Suprapubic skin (tissue), 4 donors: Measurements from ENCODE around the gene PLCB1. TPM values are rescaled to one million over a fixed set of nuclear protein-coding genes. Genes with fewer than 3 reads are reported as not detected.
A peak's percentile ranks its signal among the peaks of the same experiment; 100 is the strongest.

ENCODE experiments used
- DNase-seq, 2 donors: peaks; one replicate each; pipeline ENCODE4 v3.0.0-alpha.2; 2019; ENCODE audit warnings: low spot score in 2 of 2
- H3K27ac ChIP-seq: fragments of 200-600 bp; sonication (generic); one replicate; pipeline ENCODE4 v1.5.1; 2019
- H3K27me3 ChIP-seq: fragments of 200-600 bp; sonication (generic); one replicate; pipeline ENCODE4 v1.5.1; 2019
- H3K36me3 ChIP-seq: fragments of 200-600 bp; sonication (generic); one replicate; pipeline ENCODE4 v1.5.1; 2019
- H3K4me1 ChIP-seq: fragments of 200-600 bp; sonication (generic); one replicate; pipeline ENCODE4 v1.5.1; 2019
- H3K4me3 ChIP-seq: fragments of 200-600 bp; sonication (generic); one replicate; pipeline ENCODE4 v1.5.1; 2019; ENCODE audit warnings: mild to moderate bottlenecking
- H3K9me3 ChIP-seq: fragments of 200-600 bp; sonication (generic); one replicate; pipeline ENCODE4 v1.5.1; 2019
- EP300 ChIP-seq: sonication (generic); formaldehyde crosslinking; IDR thresholded peaks from one replicate; pipeline ENCODE4 v1.6.1; 2017; ENCODE audit warnings: antibody characterized with exemption
- POLR2A ChIP-seq, 2 donors: fragments of 450-650 bp; IDR thresholded peaks; one replicate each; pipeline ENCODE4 v1.6.1; 2017; ENCODE audit warnings: antibody characterized with exemption in 2 of 2, mild to moderate bottlenecking in 2 of 2, moderate library complexity in 2 of 2
- POLR2AphosphoS5 ChIP-seq, 3 donors: sonication (generic); formaldehyde crosslinking; IDR thresholded peaks; one replicate each; pipeline ENCODE4 v1.6.1; 2017; ENCODE audit warnings: antibody characterized with exemption in 3 of 3
- WGBS: methylation state at CpG from one replicate; pipeline ENCODE4 v1.1.5; 2018; 5-methylcytosine and 5-hydroxymethylcytosine counted together
- total RNA-seq, 4 donors: library from RNA; depleted of rRNA; stranded (reverse); fragments of >200 nt; gene quantifications; one replicate each; pipeline ENCODE4 v1.1.0, GENCODE V29; 2016
- TF ChIP-seq, protein P1 (sequence below), 2 donors: fragments of 200-600 bp in 1 of 2; fragments of 450-650 bp in 1 of 2; sonication (generic) in 1 of 2; IDR thresholded peaks; one replicate each; pipeline ENCODE4 v1.5.1; 2016 to 2019; ENCODE audit warnings: antibody characterized with exemption in 2 of 2, mild to moderate bottlenecking in 1 of 2, moderate library complexity in 1 of 2

PLCB1 gene
- total RNA-seq, 4 donors from 2014 or later = 3.9 to 15.6 (median 6.7) TPM

GRCh38 chr20:8540466-8540865 lies 408.4 kb downstream of the PLCB1 start:
- no peak for TF ChIP-seq EP300
- TF ChIP-seq, protein P1, sequence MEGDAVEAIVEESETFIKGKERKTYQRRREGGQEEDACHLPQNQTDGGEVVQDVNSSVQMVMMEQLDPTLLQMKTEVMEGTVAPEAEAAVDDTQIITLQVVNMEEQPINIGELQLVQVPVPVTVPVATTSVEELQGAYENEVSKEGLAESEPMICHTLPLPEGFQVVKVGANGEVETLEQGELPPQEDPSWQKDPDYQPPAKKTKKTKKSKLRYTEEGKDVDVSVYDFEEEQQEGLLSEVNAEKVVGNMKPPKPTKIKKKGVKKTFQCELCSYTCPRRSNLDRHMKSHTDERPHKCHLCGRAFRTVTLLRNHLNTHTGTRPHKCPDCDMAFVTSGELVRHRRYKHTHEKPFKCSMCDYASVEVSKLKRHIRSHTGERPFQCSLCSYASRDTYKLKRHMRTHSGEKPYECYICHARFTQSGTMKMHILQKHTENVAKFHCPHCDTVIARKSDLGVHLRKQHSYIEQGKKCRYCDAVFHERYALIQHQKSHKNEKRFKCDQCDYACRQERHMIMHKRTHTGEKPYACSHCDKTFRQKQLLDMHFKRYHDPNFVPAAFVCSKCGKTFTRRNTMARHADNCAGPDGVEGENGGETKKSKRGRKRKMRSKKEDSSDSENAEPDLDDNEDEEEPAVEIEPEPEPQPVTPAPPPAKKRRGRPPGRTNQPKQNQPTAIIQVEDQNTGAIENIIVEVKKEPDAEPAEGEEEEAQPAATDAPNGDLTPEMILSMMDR (IDR thresholded peaks at IDR 0.05) = no peak
- no peak for TF ChIP-seq POLR2A (IDR thresholded peaks at IDR 0.05)
- no peak for TF ChIP-seq POLR2AphosphoS5 (IDR thresholded peaks at IDR 0.05)
- Histone ChIP-seq H3K27me3 (no peaks in the 10 kb centered on the region), H3K27ac (no peak overlapping the region), H3K4me3 (no peak overlapping the region), H3K4me1 (no peaks in the 10 kb centered on the region), H3K9me3 (no peaks in the 10 kb centered on the region), H3K36me3 (no peaks in the 10 kb centered on the region)
- no peak for DNase-seq

DNA sequence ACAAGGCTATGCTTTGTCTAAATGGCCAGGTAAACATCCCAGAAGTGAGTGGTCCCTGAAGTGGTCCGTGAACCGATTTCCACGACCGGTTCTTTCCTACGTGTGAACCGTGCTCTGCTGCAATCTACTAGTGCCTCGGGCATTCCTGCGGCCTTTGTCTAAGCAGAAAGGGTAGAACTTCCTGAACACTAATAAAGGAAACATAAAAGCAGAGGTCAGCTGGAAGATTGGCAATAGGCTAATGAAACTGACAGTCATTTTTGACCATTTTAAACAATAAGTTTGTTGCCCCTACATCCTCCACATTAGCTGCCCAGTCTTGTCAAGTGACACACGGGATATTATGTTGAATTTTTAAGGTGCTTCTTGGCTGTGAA lies 410.0 kb downstream of the PLCB1 start:
- Histone ChIP-seq H3K9me3 (no peaks in the 10 kb centered on the region), H3K36me3 (no peaks in the 10 kb centered on the region), H3K4me1 (no peaks in the 10 kb centered on the region), H3K4me3 (no peak overlapping the region), H3K27me3 (no peaks in the 10 kb centered on the region), H3K27ac (peak overlapping the region; percentile 45)
- WGBS = 54% methylated on average over 9 of the region's 9 CpGs
- no peak for DNase-seq
- no peak for TF ChIP-seq POLR2A (IDR thresholded peaks at IDR 0.05)
- TF ChIP-seq POLR2AphosphoS5 (IDR thresholded peaks at IDR 0.05) = no peak
- TF ChIP-seq EP300 = no peak
- TF ChIP-seq, protein P1 (IDR thresholded peaks at IDR 0.05) = no peak

GRCh38 chr20:8545212-8545611 lies 413.1 kb downstream of the PLCB1 start:
- 92% methylated on average over 3 of the region's 3 CpGs for WGBS
- Histone ChIP-seq H3K36me3 (no peaks in the 10 kb centered on the region), H3K27ac (no peak overlapping the region), H3K27me3 (no peaks in the 10 kb centered on the region), H3K4me1 (no peaks in the 10 kb centered on the region), H3K9me3 (no peaks in the 10 kb centered on the region), H3K4me3 (no peak overlapping the region)
- TF ChIP-seq POLR2AphosphoS5 (IDR thresholded peaks at IDR 0.05) = no peak
- TF ChIP-seq, protein P1 (IDR thresholded peaks at IDR 0.05) = no peak
- TF ChIP-seq POLR2A (IDR thresholded peaks at IDR 0.05) = no peak
- TF ChIP-seq EP300 = no peak
- no peak for DNase-seq

DNA sequence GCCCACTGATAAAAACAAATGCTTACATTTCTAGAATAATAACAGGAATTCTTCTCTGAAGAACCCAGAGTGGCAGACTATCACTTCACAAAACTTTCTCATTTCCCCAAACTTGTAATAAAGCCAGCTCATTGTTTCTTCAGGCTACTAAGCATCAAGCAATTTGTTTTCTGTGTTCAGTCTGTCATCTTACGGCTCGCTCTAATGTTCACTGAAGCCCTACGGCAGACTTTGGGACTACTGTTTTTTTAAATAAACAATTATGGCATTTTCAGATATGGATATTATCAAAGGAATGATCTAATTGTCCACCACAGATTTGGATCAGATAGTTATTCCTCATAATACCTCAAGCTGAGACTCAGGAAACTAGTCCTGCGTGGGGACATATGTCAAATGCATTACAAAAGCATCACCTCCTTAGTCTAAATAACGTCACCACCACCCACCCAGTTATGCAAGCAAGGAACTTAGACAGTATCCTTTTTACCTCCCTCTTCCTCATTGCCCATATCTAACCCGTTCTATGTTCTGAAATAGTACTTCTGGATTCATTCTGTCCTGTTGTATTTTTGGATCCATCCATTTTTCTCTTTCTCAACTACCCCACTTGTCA lies 415.1 kb downstream of the PLCB1 start:
- WGBS = 69% methylated on average over 6 of the region's 6 CpGs

GRCh38 chr20:8547968-8548588 lies 416.0 kb downstream of the PLCB1 start:
- Histone ChIP-seq H3K4me3 (no peak overlapping the region), H3K9me3 (no peaks in the 10 kb centered on the region), H3K27me3 (no peaks in the 10 kb centered on the region), H3K4me1 (no peaks in the 10 kb centered on the region), H3K36me3 (no peaks in the 10 kb centered on the region), H3K27ac (no peak overlapping the region)
- DNase-seq = no peak
- WGBS = 100% methylated on average over 1 of the region's 1 CpG
- TF ChIP-seq, protein P1 (IDR thresholded peaks at IDR 0.05) = no peak
- TF ChIP-seq POLR2AphosphoS5 (IDR thresholded peaks at IDR 0.05) (no peak), POLR2A (IDR thresholded peaks at IDR 0.05) (no peak), EP300 (no peak)

More for the DNA sequence above, 415.1 kb downstream of the PLCB1 start:
- no peak for DNase-seq
- Histone ChIP-seq H3K4me1 (no peaks in the 10 kb centered on the region), H3K27ac (no peak overlapping the region), H3K36me3 (no peaks in the 10 kb centered on the region), H3K4me3 (no peak overlapping the region), H3K9me3 (no peaks in the 10 kb centered on the region), H3K27me3 (no peaks in the 10 kb centered on the region)
- TF ChIP-seq EP300 (no peak), POLR2A (IDR thresholded peaks at IDR 0.05) (no peak), POLR2AphosphoS5 (IDR thresholded peaks at IDR 0.05) (no peak)
- TF ChIP-seq, protein P1 (IDR thresholded peaks at IDR 0.05) = no peak
